NCI-H2107 (cell line): ENCODE results near the gene CCDC33.
A peak's percentile ranks its signal among the peaks of the same experiment; 100 is the strongest.

Experiments
- DNase-seq: peaks from one replicate; lab custom pipeline; 2025; lab: John Stamatoyannopoulos, UW

Gene CCDC33

GRCh38 chr15:74314795-74315438 lies 78.8 kb downstream of the CCDC33 start:
- no peak for DNase-seq

GRCh38 chr15:74315626-74316025 lies 79.5 kb downstream of the CCDC33 start:
- no peak for DNase-seq

- DNase-seq, result no peak
These were observed 80.0 kb downstream of the CCDC33 start for GRCh38 chr15:74316141-74316540.

GRCh38 chr15:74317820-74318375 lies 81.8 kb downstream of the CCDC33 start:
- peak; percentile 65 for DNase-seq

GRCh38 chr15:74318376-74319137 lies 82.4 kb downstream of the CCDC33 start:
- DNase-seq, result peak; percentile 18

- no peak for DNase-seq
These were observed 83.0 kb downstream of the CCDC33 start for GRCh38 chr15:74319138-74319460.

GRCh38 chr15:74319596-74320351 lies 83.6 kb downstream of the CCDC33 start:
- DNase-seq, result no peak

- peak; percentile 17 for DNase-seq
These were observed 84.5 kb downstream of the CCDC33 start for GRCh38 chr15:74320352-74321247.

- no peak for DNase-seq
These were observed 86.5 kb downstream of the CCDC33 start for GRCh38 chr15:74322558-74323180.

GRCh38 chr15:74324714-74325113 lies 88.6 kb downstream of the CCDC33 start:
- DNase-seq, result no peak

GRCh38 chr15:74326746-74327145 lies 90.6 kb downstream of the CCDC33 start:
- no peak for DNase-seq

- no peak for DNase-seq
These were observed 91.6 kb downstream of the CCDC33 start for GRCh38 chr15:74327756-74328155.

- no peak for DNase-seq
These were observed 92.4 kb downstream of the CCDC33 start for GRCh38 chr15:74328331-74329056.

GRCh38 chr15:74330861-74331408 lies 94.8 kb downstream of the CCDC33 start:
- DNase-seq, result no peak

- no peak for DNase-seq
These were observed 95.9 kb downstream of the CCDC33 start for GRCh38 chr15:74332011-74332410.

- no peak for DNase-seq
These were observed 96.5 kb downstream of the CCDC33 start for GRCh38 chr15:74332611-74333010.

- DNase-seq, result no peak
These were observed 97.0 kb downstream of the CCDC33 start for GRCh38 chr15:74333093-74333492.

GRCh38 chr15:74333662-74334061 lies 97.5 kb downstream of the CCDC33 start:
- no peak for DNase-seq

- DNase-seq, result no peak
These were observed 98.0 kb downstream of the CCDC33 start for GRCh38 chr15:74334127-74334526.

- no peak for DNase-seq
These were observed 99.3 kb downstream of the CCDC33 start for GRCh38 chr15:74335396-74335795.
